ENCODE data around the gene BMF. TPM values are rescaled to one million over a fixed set of nuclear protein-coding genes. Genes with fewer than 3 reads are reported as not detected.
A peak's percentile ranks its signal among the peaks of the same experiment; 100 is the strongest.

BMF gene
- total RNA-seq, 1 experiment from 2014 or later = 13.2 TPM

- Histone ChIP-seq H3K23me2 (ENCODE audit: insufficient read length, low read depth, low read length, poor library complexity, severe bottlenecking) (no peaks in the 10 kb centered on the region), H3T11ph (ENCODE audit: low read length) (no peak overlapping the region), H3K27me3 (ENCODE audit: insufficient read depth, low read length) (no peaks in the 10 kb centered on the region), H4K20me1 (ENCODE audit: control insufficient read depth, insufficient read depth, insufficient read length) (no peaks in the 10 kb centered on the region), H3K27ac (ENCODE audit: insufficient read length, low read depth, low read length) (no peak overlapping the region), H3K4ac (ENCODE audit: low read depth, low read length) (no peak overlapping the region), H3K23ac (ENCODE audit: insufficient read length, low read depth, low read length) (no peak overlapping the region), H3K4me2 (ENCODE audit: insufficient read depth, insufficient read length, low read length) (no peak overlapping the region), H2BK5ac (ENCODE audit: insufficient read length, low read length) (no peak overlapping the region), H4K91ac (ENCODE audit: insufficient read length, low read depth, low read length) (no peak overlapping the region), H3K79me1 (ENCODE audit: insufficient read depth, low read depth, low read length, poor library complexity, severe bottlenecking) (no peaks in the 10 kb centered on the region), H2BK120ac (ENCODE audit: low read depth, low read length, poor library complexity, severe bottlenecking) (no peak overlapping the region), H2AFZ (ENCODE audit: low read length) (no peak overlapping the region), H3K14ac (ENCODE audit: insufficient read depth, low read length) (no peak overlapping the region), H2AK5ac (ENCODE audit: insufficient read length, low read length) (no peak overlapping the region), H2BK12ac (ENCODE audit: insufficient read length, low read depth, low read length) (no peak overlapping the region), H3K56ac (ENCODE audit: insufficient read length, low read depth, low read length) (no peak overlapping the region), H3K4me1 (ENCODE audit: insufficient read depth, low read length) (peaks cover 9% of the 10 kb centered on the region; the same call in 1 of the 2 replicates), H2BK15ac (ENCODE audit: low read depth, low read length) (no peak overlapping the region), H3K18ac (ENCODE audit: insufficient read length, low read depth, low read length) (no peak overlapping the region), H4K5ac (ENCODE audit: insufficient read length, low read depth, low read length) (no peak overlapping the region), H3K9ac (ENCODE audit: extremely low read depth, insufficient read length, low read length) (no peak overlapping the region), H2BK20ac (ENCODE audit: low read depth, low read length, poor library complexity, severe bottlenecking) (no peak overlapping the region), H3K9me3 (ENCODE audit: control insufficient read depth, low read depth, low read length) (no peaks in the 10 kb centered on the region), H4K8ac (replicated peaks; ENCODE audit: insufficient read length, low read depth, low read length) (no peak overlapping the region), H3K79me2 (ENCODE audit: insufficient read depth, low read length) (no peaks in the 10 kb centered on the region)
- Mint-ChIP-seq H3K9me3 (no peaks in the 10 kb centered on the region), H3K4me1 (peaks cover 20 to 28% of the 10 kb centered on the region in 2 experiments), H3K27me3 (ENCODE audit: low read depth) (no peaks in the 10 kb centered on the region; the same call in 1 of the 2 replicates), H3K27ac (no peak overlapping the region; a peak in 1 of 7 replicates), H3K4me3 (no peak overlapping the region), H3K36me3 (ENCODE audit: insufficient read depth in 1 of 3, low read depth in 3 of 3) (no peaks in the 10 kb centered on the region)
- DNase-seq = no peak
- TF ChIP-seq CTCF (conservative IDR thresholded peaks at IDR 0.05) = peak; percentile 49
- WGBS (ENCODE audit: extremely low coverage, insufficient read length, low lambda C conversion rate) = no CpG with 5 or more reads among the region's 11 CpGs
Observed at GRCh38 chr15:40059821-40060220, 48.9 kb downstream of the BMF start.

All from H9 (cell line).